ENCODE data around the gene TMEM11. TPM values are rescaled to one million over a fixed set of nuclear protein-coding genes. Genes with fewer than 3 reads are reported as not detected.
A peak's percentile ranks its signal among the peaks of the same experiment; 100 is the strongest.

Gene TMEM11, protein sequence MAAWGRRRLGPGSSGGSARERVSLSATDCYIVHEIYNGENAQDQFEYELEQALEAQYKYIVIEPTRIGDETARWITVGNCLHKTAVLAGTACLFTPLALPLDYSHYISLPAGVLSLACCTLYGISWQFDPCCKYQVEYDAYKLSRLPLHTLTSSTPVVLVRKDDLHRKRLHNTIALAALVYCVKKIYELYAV
- total RNA-seq = 33.5 and 34.7 TPM in 2 replicates

DNA sequence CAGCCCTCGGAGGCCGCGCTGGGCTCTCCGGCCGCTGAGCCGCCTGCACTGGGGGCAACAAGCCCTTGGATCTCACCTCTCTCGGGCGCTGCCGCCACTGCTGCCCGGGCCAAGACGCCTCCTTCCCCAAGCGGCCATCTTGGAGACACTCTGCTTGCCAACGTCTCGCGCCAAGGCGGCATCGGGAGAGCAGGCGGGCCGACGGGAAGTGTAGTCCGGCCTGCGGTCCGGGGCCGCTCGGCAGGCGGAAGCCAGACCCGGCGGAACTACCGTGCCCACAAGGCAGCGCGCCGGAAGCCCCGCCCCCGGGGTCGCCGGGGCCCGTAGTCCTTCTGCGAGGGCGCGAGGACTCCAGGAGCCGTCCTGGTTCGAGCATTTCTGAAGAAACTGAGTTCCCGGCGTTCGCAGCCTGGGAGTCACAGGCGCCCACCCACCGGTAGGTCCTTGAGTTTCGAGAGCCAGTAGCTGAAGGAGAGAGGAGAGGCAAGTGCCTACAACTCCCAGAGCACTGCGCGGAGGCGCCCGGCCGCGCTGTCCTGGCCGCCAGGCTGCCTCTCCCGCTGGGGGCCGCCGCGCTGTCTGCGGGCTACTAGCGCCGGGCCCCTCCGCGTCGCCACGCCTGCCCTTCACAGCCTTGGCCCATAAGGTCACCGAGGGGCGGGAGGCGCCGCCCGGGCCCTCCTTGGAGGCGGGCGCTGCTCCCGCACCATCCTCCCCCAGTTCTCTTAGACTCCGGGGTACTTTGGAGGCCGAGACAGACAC lies at the start of gene TMEM11:
Gene TMEM11 (minus strand): TSS at position 147 of the 762 bp plus-strand sequence. CDS start 9 bp downstream, at position 138.
- Mint-ChIP-seq H3K4me3 (peak within 1 kb of the TSS; percentile 90), H3K27me3 (no peaks in the 10 kb centered on the region), H3K4me1 (peaks cover 48% of the 10 kb centered on the region), H3K9me3 (no peaks in the 10 kb centered on the region), H3K27ac (peak within 1 kb of the TSS; percentile 95), H3K36me3 (ENCODE audit: low read depth) (peaks cover 24% of the 10 kb centered on the region)
- intact Hi-C loops (cut with micrococcal nuclease) = loop anchor here (1.0 to 2.0 kb wide), 4 partner anchors 39 to 171 kb away; partner anchors contain the start of genes DHRS7B, NATD1 and USP22
- DNase-seq = peak; percentile 99

DNA sequence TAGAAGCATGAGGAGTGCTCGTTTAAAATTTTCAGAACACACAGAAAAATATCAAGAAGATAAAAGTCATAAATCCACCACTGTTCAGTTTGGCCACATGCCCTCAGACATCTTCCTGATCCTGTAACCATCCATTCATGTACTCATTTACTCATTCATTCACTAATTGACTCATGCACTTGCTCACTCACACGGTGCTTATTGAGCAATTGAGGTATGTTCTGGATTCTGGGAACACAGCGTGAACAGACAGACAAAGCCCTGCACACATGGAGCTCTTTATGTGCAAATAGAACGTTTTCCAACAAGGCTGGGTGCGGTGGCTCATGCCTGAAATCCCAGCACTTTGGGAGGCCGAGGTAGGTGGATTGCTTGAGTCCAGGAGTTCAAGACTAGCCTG lies 49.4 kb upstream of the TMEM11 start:
- no peak for DNase-seq
- intact Hi-C loops (cut with micrococcal nuclease) = no loop called here
- Mint-ChIP-seq H3K27me3 (no peaks in the 10 kb centered on the region), H3K4me3 (no peak overlapping the region), H3K9me3 (no peaks in the 10 kb centered on the region), H3K27ac (no peak overlapping the region), H3K36me3 (ENCODE audit: low read depth) (no peaks in the 10 kb centered on the region), H3K4me1 (peaks cover 15% of the 10 kb centered on the region)

DNA sequence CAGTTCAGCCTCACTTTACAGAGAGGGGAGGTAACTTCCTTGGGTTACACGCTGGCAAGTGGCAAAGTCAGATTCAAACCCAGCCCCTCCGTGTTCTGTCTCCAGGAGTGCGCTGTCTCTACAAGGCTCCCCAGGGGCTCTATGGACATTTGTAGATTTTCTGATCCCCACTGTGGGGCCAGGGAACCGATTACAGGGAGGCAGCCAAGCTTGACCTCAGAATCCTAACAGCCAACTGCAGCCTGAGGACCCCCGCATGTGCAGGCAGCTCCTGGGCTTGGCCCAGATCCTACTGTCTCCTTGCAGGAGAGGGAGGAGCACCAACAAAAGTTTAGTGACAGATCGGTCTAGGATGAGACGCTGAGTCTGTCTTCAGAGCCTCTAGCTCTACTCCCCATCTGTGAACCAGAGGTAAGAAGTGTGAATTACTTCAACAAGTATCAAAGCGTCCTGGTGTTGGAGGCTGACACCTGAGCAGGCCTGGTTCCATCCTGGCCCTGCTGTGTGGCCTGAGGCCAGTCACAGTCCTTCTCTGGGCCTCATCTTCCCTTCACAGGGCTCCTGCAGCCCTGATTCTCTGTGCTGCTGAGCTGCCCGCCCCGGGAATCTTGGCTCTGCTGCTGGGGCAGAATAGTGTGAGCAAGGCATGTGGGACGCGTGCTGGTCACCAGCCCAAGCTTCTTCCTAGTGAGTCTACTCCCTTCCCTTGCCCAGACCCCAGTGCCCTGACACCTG lies 48.5 kb upstream of the TMEM11 start:
- Mint-ChIP-seq H3K27ac (no peak overlapping the region), H3K36me3 (ENCODE audit: low read depth) (no peaks in the 10 kb centered on the region), H3K4me3 (no peak overlapping the region), H3K9me3 (no peaks in the 10 kb centered on the region), H3K4me1 (peaks cover 16% of the 10 kb centered on the region), H3K27me3 (peaks cover 5% of the 10 kb centered on the region)
- no peak for DNase-seq
- intact Hi-C loops (cut with micrococcal nuclease) = no loop called here

DNA sequence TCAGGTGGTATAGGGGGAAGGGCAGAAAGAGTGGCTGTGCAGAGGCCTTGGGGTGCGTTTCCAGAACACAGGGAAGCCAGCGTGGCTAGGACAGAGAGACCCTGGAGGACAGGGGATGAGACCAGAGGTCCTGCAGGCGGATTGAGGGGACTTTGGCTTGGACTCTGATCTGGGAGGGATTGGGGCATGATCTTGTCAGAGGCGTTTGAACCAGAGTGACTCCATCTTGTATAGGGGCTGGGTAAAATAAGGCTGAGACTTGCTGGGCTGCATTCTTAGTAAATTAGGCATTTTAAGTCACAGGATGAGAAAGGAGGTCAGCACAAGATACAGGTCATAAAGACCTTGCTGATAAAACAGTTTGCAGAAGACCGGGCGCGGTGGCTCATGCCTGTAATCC lies 44.6 kb upstream of the TMEM11 start:
- no peak overlapping the region for H3K4me3 Mint-ChIP-seq
- no peaks in the 10 kb centered on the region for H3K9me3 Mint-ChIP-seq
- no peaks in the 10 kb centered on the region for H3K36me3 Mint-ChIP-seq (ENCODE audit: low read depth)
- H3K4me1 Mint-ChIP-seq = peaks cover 15% of the 10 kb centered on the region
- intact Hi-C loops (cut with micrococcal nuclease) = no loop called here
- H3K27ac Mint-ChIP-seq = no peak overlapping the region
- peaks cover 8% of the 10 kb centered on the region for H3K27me3 Mint-ChIP-seq
- no peak for DNase-seq

DNA sequence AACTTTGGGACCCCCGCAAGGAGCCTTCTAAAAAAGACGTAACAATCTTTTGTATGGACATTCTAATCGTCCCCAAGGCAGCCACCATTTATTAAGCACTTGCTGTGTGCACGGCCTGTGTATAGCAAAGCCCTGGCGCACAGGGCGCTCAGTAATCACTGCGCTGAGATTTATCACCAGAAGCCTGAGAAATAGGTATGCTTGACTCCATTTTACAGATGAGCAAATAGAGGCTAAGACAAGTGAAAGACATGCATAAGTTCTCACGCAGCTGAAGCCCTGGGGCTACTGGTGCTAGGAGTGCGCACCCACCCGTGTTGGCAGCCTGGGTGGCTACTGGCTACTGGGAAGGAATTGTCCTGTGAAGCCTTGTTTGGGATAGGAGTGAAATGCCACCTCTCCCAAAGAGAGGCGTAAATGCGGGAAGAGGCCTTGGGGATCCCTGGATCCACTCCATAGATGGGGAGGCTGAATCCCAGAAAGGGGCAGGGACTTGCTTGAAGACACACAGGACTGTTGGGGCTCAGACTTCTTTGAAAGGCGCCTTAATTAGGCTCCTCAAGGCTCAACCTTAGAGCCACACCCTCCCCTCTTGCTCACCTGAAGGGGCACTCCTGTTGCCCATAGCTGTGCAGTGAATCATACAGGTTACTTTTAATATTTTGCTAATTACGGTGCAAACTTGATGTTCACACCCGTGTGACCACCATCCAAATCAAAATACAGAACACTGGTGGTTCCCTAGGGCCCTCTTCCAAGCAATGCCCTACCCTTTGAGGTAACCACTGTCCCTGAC lies 39.9 kb upstream of the TMEM11 start:
- H3K27ac Mint-ChIP-seq = no peak overlapping the region
- peaks cover 22% of the 10 kb centered on the region for H3K27me3 Mint-ChIP-seq
- peak overlapping the region; percentile 83 for H3K4me3 Mint-ChIP-seq
- no peaks in the 10 kb centered on the region for H3K36me3 Mint-ChIP-seq (ENCODE audit: low read depth)
- H3K9me3 Mint-ChIP-seq = no peaks in the 10 kb centered on the region
- intact Hi-C loops (cut with micrococcal nuclease) = loop anchor here (1.0 to 2.0 kb wide), 3 partner anchors 21 to 39 kb away; partner anchors contain the start of gene TMEM11
- no peak for DNase-seq
- peaks cover 16% of the 10 kb centered on the region for H3K4me1 Mint-ChIP-seq

DNA sequence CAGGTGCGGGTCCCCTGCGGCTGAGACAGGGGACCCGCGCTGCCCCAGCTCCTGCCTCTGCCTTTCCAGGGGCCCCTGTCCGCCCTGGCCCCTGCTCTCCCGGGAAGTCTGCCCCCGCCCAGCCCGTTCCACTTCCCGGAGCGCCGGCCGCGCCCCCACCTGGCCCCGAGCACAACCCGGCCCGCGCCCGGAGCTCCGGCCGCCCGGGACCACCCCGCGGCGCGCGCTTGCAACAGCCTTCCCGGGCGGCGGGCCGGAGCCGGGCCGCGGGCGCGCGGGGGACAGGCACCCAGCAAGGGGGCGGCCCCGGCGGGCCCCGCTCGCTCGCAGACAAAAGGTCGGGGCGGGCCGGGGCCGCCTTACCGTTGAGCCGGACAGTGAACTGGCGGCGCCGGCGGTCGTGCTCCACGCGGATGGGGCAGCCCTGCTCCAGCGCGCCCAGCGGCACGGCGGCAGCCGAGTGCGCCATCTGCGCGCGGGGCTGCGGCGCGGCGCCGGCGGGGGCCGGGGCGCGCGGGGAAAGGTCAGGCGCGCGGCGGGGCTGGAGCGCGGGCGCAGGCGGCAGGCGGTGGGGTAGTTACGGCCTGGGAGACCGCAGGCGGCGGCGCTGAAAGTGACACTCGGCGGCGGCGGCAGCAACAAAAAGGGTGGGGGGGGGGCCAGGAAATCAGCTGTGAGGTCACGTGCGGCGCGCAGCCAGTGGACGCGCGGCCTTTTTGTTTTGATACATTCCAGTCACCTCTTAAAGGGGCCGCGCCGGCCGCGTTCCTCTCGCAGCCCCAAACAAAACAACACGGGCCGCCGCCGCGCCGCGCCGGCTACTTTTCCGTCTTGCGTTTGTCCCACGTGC lies 39.1 kb upstream of the TMEM11 start, which contains the start of gene NATD1:
Gene NATD1 (minus strand): TSS at position 615 of the 850 bp plus-strand sequence. CDS start 146 bp downstream, at position 469.
- Mint-ChIP-seq H3K9me3 (no peaks in the 10 kb centered on the region), H3K27me3 (peaks cover 22% of the 10 kb centered on the region), H3K27ac (peak within 1 kb of the TSS; percentile 65), H3K36me3 (ENCODE audit: low read depth) (no peaks in the 10 kb centered on the region), H3K4me1 (peaks cover 11% of the 10 kb centered on the region), H3K4me3 (peak within 1 kb of the TSS; percentile 83)
- intact Hi-C loops (cut with micrococcal nuclease) = loop anchor here (1.0 to 2.0 kb wide), 3 partner anchors 22 to 38 kb away; partner anchors contain the start of gene TMEM11
- peak; percentile 92 for DNase-seq

DNA sequence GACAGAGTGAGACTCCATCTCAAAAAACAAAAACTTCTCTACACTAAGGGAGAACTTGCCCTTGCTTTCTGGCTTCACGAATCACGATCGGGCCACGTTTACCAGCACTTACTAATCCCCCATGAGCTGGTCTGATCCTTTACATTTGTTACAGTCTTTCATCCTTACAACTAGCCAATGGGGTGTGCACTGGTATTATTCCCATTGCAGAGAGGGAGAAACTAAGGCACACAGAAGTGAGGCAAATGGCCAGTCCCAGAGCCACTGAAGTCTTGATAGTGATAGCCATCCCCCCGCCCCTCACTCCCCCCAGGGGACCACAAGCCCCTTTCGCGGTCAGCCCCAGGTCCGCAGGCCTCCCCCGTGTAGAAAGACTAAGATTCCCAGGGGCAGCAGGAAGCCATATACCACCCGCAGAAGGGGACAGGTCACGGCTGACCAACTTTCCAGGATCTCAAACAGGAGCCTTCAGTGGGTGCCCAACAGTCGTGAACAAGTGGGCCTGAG lies 38.4 kb upstream of the TMEM11 start:
- intact Hi-C loops (cut with micrococcal nuclease) = loop anchor here (2.0 kb wide), 2 partner anchors 22 to 38 kb away; partner anchors contain the start of gene TMEM11
- Mint-ChIP-seq H3K9me3 (no peaks in the 10 kb centered on the region), H3K27ac (peak overlapping the region; percentile 65), H3K4me1 (peaks cover 5% of the 10 kb centered on the region), H3K36me3 (ENCODE audit: low read depth) (no peaks in the 10 kb centered on the region), H3K4me3 (peak overlapping the region; percentile 78), H3K27me3 (peaks cover 16% of the 10 kb centered on the region)
- DNase-seq = no peak

DNA sequence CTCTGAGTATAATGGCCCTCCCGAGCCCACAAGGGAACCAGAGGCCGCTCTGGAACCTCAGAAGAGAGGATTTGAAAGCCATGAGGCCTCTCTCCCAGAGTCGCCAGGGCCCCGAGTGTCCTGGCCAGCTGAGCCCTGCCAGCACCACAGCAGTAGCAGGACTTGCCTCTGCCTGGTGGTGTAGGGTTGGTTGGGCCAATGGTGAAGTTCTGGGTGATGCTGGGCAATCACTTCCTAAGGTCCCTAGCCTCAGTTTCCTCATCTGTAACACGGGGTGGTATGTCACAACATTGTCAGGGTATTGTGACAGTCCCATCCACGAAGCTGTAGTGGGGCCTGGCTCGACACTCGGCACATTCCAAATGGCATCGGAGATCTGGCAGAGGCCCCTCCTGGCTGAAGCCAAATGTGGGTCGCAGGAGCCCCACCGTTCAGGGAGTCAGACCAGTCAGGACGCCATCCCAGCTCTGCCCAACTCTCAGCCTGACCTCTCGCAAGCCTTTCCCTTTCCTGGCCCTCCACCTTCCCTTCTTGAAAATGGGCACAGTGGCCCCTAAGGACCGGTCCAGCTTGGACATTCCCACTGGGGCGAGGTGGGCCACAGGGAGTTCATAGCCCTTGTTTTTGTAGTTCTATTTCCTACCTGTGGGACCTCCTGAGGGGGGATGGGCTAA lies 37.5 kb upstream of the TMEM11 start:
- no peaks in the 10 kb centered on the region for H3K9me3 Mint-ChIP-seq
- intact Hi-C loops (cut with micrococcal nuclease) = loop anchor here (2.0 kb wide), 2 partner anchors 23 to 37 kb away; partner anchors contain the start of gene TMEM11
- no peak overlapping the region for H3K27ac Mint-ChIP-seq
- H3K4me3 Mint-ChIP-seq = no peak overlapping the region
- peaks cover 16% of the 10 kb centered on the region for H3K27me3 Mint-ChIP-seq
- H3K4me1 Mint-ChIP-seq = peaks cover 5% of the 10 kb centered on the region
- no peak for DNase-seq
- no peaks in the 10 kb centered on the region for H3K36me3 Mint-ChIP-seq (ENCODE audit: low read depth)

DNA sequence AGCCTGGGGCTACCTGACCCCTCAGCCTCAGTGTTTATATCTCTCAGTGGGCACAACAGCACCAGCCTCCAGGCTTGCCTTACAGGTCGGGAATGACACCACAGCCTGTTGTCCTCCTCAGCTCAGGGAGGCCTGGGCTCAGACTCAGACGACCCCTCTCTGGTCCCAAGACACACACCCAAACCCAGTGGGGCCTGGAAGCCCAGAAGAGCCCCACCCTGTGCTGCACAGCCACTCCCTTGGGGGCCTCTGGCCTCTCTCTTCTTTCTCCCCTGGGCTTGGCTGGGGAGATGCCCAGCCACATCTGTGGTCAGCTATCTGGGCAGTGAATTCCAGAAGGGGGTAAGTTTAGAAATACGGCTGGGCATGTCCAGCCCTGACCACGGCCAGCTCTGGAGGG lies 36.9 kb upstream of the TMEM11 start:
- intact Hi-C loops (cut with micrococcal nuclease) = no loop called here
- DNase-seq = no peak
- Mint-ChIP-seq H3K9me3 (no peaks in the 10 kb centered on the region), H3K4me1 (peaks cover 5% of the 10 kb centered on the region), H3K36me3 (ENCODE audit: low read depth) (no peaks in the 10 kb centered on the region), H3K4me3 (no peak overlapping the region), H3K27ac (no peak overlapping the region), H3K27me3 (peaks cover 16% of the 10 kb centered on the region)

DNA sequence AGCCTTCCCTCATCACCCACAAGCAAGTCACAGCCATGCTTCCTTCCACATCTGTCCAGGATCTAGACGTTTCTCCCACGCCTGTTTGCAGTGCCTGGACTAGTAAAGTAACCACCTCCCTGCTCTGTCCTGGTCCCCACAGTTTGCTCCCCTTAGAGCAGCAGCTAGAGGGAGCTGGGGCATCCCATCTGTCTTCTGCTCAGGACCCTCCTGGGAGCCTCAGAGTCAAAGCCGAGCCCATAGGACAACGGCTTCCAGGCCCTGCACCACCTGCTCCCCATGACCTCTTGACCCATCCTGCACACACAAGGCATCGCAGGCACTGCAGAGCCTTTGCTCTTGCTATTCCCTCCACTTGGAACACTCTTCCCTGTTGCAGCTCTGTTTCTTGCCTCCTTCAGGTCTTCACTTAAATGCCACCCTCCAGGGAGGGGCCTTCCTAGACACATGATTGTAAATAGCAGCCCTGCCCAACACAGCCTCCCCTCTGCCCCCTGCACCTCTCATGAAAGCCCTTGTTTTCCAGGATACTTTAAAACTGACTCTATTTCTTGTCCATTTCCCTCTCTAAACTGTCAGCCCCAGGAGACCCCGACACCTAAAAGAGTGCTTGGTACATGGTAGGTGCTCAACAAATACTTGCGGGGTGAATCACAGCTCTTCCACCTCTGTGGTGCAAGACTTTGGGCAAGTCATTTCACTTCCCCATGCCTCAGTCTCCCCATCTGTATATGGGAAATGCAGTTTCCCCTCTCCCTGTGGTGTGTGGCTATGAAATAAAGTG lies 36.2 kb upstream of the TMEM11 start:
- intact Hi-C loops (cut with micrococcal nuclease) = no loop called here
- no peak for DNase-seq
- Mint-ChIP-seq H3K27ac (no peak overlapping the region), H3K9me3 (no peaks in the 10 kb centered on the region), H3K27me3 (peaks cover 16% of the 10 kb centered on the region), H3K4me3 (no peak overlapping the region), H3K36me3 (ENCODE audit: low read depth) (no peaks in the 10 kb centered on the region), H3K4me1 (peaks cover 5% of the 10 kb centered on the region)

DNA sequence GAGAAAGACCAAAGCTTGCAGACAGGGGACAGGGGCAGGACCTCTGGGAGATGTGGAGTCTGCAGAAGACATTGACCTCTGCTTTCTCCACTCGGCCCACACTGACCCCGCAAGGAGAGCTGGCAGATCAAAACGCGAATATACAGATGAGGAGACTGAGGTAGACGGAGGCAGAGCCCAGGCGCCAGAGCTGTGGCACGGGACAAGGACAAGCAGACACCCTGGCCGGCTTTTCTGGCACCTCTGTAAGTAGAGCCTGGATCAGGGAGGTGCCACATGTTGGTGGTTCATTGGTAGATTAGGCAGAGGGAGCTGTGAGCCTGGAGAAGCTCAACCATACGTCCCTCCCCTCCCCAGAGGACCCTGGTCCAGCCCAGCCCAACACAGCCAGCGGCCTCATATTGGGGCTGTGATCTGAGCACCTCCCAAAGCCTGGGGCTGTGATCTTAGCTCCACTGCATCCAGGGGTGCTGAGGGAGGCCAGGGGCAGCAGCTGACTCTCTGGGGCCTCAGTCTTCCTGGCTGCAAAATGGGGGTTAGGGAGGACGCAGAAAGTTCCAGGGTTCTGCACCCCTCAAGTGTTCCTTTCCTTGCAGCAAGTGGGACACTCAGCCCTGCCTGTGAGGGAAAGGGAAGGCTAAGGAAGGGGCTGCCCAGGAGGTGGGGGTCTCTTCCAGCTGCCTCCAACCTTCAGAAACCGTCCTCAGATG lies 35.3 kb upstream of the TMEM11 start:
- intact Hi-C loops (cut with micrococcal nuclease) = no loop called here
- no peak for DNase-seq
- no peak overlapping the region for H3K27ac Mint-ChIP-seq
- H3K4me1 Mint-ChIP-seq = peaks cover 5% of the 10 kb centered on the region
- H3K4me3 Mint-ChIP-seq = no peak overlapping the region
- H3K9me3 Mint-ChIP-seq = no peaks in the 10 kb centered on the region
- no peaks in the 10 kb centered on the region for H3K36me3 Mint-ChIP-seq (ENCODE audit: low read depth)
- peaks cover 14% of the 10 kb centered on the region for H3K27me3 Mint-ChIP-seq

All from activated CD4-positive, alpha-beta T cell treated with anti-CD3 and anti-CD28 coated beads, Interleukin-2, amount 10 ng/mL, durations not matched to agents 24 days and 14 days (primary cell).